HG02885 (cell line): ENCODE measurements around the gene FAM170B.

ENCODE experiments used
- ATAC-seq: cut with Tn5 transposase; IDR thresholded peaks from one replicate; pipeline ENCODE4 v1.9.1; 2021; ENCODE audit warnings: mild to moderate bottlenecking; ENCODE audit not compliant: unreplicated experiment, poor library complexity

Gene FAM170B

GRCh38 chr10:49131507-49132361 lies 2.1 kb downstream of the FAM170B start:
- ATAC-seq = no peak

- no peak for ATAC-seq
Measured at GRCh38 chr10:49129376-49129775, 4.4 kb downstream of the FAM170B start.

GRCh38 chr10:49128854-49129253 lies 5.0 kb downstream of the FAM170B start:
- no peak for ATAC-seq

GRCh38 chr10:49123981-49124950 lies 9.6 kb downstream of the FAM170B start:
- no peak for ATAC-seq

- ATAC-seq = no peak
Measured at GRCh38 chr10:49120911-49121310, 12.9 kb downstream of the FAM170B start.

GRCh38 chr10:49119746-49120145 lies 14.1 kb downstream of the FAM170B start:
- no peak for ATAC-seq

- no peak for ATAC-seq
Measured at GRCh38 chr10:49118430-49119074, 15.3 kb downstream of the FAM170B start.

GRCh38 chr10:49117376-49118070 lies 16.3 kb downstream of the FAM170B start:
- no peak for ATAC-seq

- no peak for ATAC-seq
Measured at GRCh38 chr10:49116509-49117375, 17.1 kb downstream of the FAM170B start.

- no peak for ATAC-seq
Measured at GRCh38 chr10:49115796-49116508, 17.9 kb downstream of the FAM170B start.

- no peak for ATAC-seq
Measured at GRCh38 chr10:49115015-49115795, 18.6 kb downstream of the FAM170B start, which contains the start of gene VSTM4. Gene VSTM4, minus strand, starts transcription at chr10:49115522. Its CDS starts 37 bp downstream, at chr10:49115485.

GRCh38 chr10:49114718-49115014 lies 19.2 kb downstream of the FAM170B start:
- no peak for ATAC-seq

GRCh38 chr10:49113741-49114141 lies 20.1 kb downstream of the FAM170B start:
- ATAC-seq = no peak

- no peak for ATAC-seq
Measured at GRCh38 chr10:49112851-49113250, 21.0 kb downstream of the FAM170B start.

- ATAC-seq = no peak
Measured at GRCh38 chr10:49112098-49112497, 21.7 kb downstream of the FAM170B start.

GRCh38 chr10:49111320-49111698 lies 22.5 kb downstream of the FAM170B start:
- ATAC-seq = no peak

- no peak for ATAC-seq
Measured at GRCh38 chr10:49110684-49111319, 23.0 kb downstream of the FAM170B start.
